Colonic mucosa (tissue), 4 donors: ENCODE results near the gene PEDS1. TPM values are rescaled to one million over a fixed set of nuclear protein-coding genes. Genes with fewer than 3 reads are reported as not detected.

Experiments used
- DNase-seq: peaks from one replicate; pipeline ENCODE4 v3.0.0-alpha.2; 2020
- H3K27ac ChIP-seq: fragments of 200-600 bp; one replicate; pipeline ENCODE4 v1.8.0; 2021
- H3K27me3 ChIP-seq: fragments of 200-600 bp; one replicate; pipeline ENCODE4 v1.8.0; 2021
- H3K36me3 ChIP-seq: fragments of 200-600 bp; one replicate; pipeline ENCODE4 v1.8.0; 2021
- H3K4me1 ChIP-seq: fragments of 200-600 bp; one replicate; pipeline ENCODE4 v1.8.0; 2021; ENCODE audit warnings: mild to moderate bottlenecking
- H3K4me3 ChIP-seq: fragments of 200-600 bp; one replicate; pipeline ENCODE4 v1.8.0; 2021
- H3K9ac ChIP-seq, 2 donors: one replicate each; pipeline ENCODE4 v1.7.0; 2013; ENCODE audit warnings: control low read depth in 2 of 2, low read depth in 2 of 2, low read length in 2 of 2
- H3K9me3 ChIP-seq: fragments of 200-600 bp; one replicate; pipeline ENCODE4 v1.8.0; 2021
- intact Hi-C: fragments of 100-400 bp; cut with DNase I; formaldehyde crosslinking; loops from one replicate; pipeline ENCODE4 v1.14.1; 2022
- total RNA-seq, 2 donors: library from RNA; stranded (reverse); fragmentation: NEBNext Ultra II Directional in 1 of 2; extraction: Animal tissue kit (Norgen Biotek cat#: 25700) in 1 of 2; gene quantifications; one replicate each; pipeline ENCODE4 v1.2.1, GENCODE V29; 2021
- TF ChIP-seq, protein P1 (sequence below): fragments of 200-600 bp; IDR thresholded peaks from one replicate; pipeline ENCODE4 v1.8.0; 2022; ENCODE audit warnings: antibody characterized with exemption, mild to moderate bottlenecking
- donor health status: healthy.
- donor health status: DM: no; HTN: no; CAD: no.
- donor health status: DM: no; HTN: no; CAD: no.

The PEDS1 gene
- total RNA-seq, 2 donors from 2014 or later = 23.1 to 29.1 TPM

DNA sequence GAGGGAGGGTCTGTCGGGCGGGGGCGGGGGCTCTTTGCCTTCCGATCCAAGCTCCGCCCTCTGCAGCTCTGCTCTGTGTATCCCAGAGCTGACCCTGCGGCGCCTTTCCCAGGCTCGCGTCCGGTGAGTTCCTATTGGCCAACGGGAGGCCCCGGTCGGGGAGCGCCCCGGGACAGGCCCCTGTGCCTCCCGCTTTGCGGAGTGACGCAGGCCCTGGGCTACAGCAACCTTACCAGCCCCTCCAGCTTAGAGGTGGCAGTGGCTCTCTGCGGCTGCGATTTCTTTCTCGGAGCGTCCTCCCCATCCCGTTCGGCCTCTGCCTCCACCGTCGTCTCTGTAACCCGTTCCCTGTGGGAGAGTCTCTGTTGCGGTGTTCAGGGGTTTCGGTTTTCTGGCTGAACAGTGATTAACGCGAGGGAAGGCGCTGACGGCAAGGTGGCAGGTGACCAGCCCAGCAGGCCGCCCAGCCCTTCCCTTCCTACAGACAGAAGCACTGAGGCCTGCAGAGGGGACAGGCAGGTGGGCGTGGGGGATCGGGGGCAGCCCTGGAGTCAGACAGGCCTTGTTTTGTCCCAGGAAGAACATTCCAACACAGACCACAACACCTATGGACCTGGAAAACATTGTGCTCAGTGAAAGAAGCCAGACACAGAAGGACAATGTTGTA lies 19.0 kb upstream of the PEDS1 start:
- Histone ChIP-seq H3K27me3 (no peaks in the 10 kb centered on the region), H3K27ac (peak overlapping the region; percentile 56), H3K9ac (peak overlapping the region; percentile 48 to 63), H3K36me3 (no peaks in the 10 kb centered on the region), H3K4me3 (peak overlapping the region; percentile 40), H3K9me3 (no peaks in the 10 kb centered on the region), H3K4me1 (no peaks in the 10 kb centered on the region)
- DNase-seq = peak; percentile 85
- intact Hi-C loops = no loop called here
- TF ChIP-seq, protein P1, sequence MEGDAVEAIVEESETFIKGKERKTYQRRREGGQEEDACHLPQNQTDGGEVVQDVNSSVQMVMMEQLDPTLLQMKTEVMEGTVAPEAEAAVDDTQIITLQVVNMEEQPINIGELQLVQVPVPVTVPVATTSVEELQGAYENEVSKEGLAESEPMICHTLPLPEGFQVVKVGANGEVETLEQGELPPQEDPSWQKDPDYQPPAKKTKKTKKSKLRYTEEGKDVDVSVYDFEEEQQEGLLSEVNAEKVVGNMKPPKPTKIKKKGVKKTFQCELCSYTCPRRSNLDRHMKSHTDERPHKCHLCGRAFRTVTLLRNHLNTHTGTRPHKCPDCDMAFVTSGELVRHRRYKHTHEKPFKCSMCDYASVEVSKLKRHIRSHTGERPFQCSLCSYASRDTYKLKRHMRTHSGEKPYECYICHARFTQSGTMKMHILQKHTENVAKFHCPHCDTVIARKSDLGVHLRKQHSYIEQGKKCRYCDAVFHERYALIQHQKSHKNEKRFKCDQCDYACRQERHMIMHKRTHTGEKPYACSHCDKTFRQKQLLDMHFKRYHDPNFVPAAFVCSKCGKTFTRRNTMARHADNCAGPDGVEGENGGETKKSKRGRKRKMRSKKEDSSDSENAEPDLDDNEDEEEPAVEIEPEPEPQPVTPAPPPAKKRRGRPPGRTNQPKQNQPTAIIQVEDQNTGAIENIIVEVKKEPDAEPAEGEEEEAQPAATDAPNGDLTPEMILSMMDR = no peak

DNA sequence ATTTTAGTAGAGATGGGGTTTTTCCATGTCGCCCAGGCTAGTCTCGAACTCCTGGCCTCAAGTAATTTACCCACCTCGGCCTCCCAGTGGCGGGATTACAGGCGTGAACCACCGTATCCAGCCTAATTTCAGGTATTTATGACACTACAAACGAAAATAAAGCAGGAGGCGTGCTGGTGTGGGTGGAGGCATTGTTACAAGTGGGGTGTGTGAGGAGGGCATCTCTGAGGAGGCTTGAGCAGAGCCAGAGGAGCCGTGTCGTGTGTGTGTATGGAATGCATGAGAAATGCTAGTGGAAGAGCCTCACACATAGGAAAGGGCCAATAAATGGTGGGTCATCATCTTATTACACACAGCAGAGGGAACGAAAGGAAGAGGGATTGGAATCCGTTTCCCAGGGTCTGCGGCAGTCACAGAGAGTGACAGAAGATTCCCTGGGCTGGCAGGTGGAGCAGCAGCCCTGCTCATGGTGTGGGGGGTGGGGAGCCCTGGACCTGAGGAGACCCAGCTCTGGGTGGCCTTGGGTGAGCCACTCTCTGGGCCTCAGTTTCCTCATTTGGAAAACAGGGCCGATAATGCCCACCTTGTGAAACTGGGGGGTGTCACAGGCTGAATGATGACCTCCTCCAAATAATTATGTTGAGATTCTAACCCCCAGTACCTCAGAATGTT lies 17.2 kb upstream of the PEDS1 start:
- TF ChIP-seq, protein P1 = no peak
- DNase-seq = no peak
- Histone ChIP-seq H3K4me1 (peaks cover under 1% of the 10 kb centered on the region), H3K27ac (no peak overlapping the region), H3K9me3 (no peaks in the 10 kb centered on the region), H3K9ac (no peak overlapping the region), H3K36me3 (no peaks in the 10 kb centered on the region), H3K27me3 (no peaks in the 10 kb centered on the region), H3K4me3 (no peak overlapping the region)
- intact Hi-C loops = loop anchor here (2.0 kb wide), 1 partner anchor 50 kb away; no protein-coding TSS in a partner anchor

DNA sequence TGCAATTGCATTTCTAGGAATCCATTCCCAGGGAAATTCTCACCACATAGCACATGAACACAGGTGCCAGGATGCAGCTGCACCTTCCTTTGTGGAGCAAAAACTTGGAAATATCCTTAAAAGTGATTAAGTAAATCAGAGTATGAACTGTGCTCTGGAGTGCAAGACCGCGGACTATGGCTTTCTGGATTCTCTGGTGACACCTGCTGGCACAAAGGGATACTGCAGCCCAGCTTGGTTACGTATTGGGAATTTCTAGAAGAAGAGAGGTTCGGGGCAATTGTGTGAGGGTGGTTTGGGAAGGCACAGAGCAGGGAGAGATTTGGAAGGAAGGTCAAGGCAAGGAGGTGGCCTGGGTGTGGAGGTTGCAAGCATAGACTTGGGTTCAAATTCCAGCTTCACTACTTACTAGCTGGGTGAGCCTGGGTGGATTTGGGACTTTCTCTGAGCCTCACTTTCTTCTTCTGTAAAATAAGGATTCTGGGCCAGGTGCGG lies 15.9 kb upstream of the PEDS1 start:
- Histone ChIP-seq H3K4me1 (peaks cover 4% of the 10 kb centered on the region), H3K9me3 (no peaks in the 10 kb centered on the region), H3K9ac (no peak overlapping the region), H3K27ac (no peak overlapping the region), H3K27me3 (no peaks in the 10 kb centered on the region), H3K36me3 (no peaks in the 10 kb centered on the region), H3K4me3 (no peak overlapping the region)
- TF ChIP-seq, protein P1 = peak; percentile 90
- intact Hi-C loops = no loop called here
- peak; percentile 91 for DNase-seq

DNA sequence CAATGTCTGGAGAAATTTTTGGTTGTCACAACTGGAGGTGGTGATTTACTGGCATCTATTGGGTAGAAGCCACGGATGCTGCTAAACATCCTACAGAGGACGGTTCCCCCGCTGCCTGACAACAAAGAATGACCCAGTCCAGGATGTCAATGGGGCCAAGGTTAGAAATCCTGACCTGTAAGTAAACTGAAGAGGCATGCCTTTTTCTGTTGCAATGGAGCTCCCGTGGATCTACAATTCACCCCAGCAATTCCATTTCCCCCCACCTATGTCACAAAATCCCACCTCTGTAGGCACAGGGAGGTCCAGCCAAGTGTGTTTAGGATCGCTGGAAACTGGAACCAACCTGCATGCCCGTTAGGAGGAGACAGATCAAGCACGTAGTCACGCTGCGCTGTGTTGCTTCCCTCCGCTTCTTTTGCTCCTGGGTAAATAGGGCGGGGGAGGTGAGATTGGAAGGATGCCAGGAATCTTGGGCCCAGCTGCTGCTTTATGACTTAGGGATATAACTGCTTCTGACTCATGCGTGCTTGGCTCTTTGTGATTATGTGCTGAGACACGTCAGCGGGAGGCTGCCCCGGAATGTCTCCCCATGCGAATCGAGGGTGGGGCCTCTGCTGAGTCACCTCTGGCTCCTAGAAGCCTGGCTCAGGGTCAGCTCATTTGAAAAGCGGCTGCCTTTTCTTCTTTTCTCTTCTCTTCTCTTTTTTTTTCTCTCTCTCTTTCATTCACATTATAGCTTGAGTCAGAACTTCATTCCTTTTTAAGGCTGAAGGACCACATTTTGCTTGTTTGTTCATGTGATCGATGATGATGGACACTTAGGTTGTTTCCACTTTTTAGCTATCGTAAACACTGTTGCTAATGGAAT lies 12.4 kb upstream of the PEDS1 start:
- intact Hi-C loops = no loop called here
- no peak overlapping the region for H3K4me3 ChIP-seq

More for the DNA sequence above, 12.4 kb upstream of the PEDS1 start:
- H3K27me3 ChIP-seq = no peaks in the 10 kb centered on the region
- peak overlapping the region; percentile 80 for H3K27ac ChIP-seq
- H3K9me3 ChIP-seq = no peaks in the 10 kb centered on the region
- no peaks in the 10 kb centered on the region for H3K36me3 ChIP-seq
- TF ChIP-seq, protein P1 = no peak
- peak overlapping the region; percentile 50 to 77 for H3K9ac ChIP-seq
- DNase-seq = peak; percentile 98
- peaks cover 4% of the 10 kb centered on the region for H3K4me1 ChIP-seq
